GM12874 (cell line): ENCODE results near the gene HES4.

Source experiments
- CTCF ChIP-seq: IDR thresholded peaks from 2 replicates; pipeline ENCODE4 v1.5.1; 2011; ENCODE audit warnings: low read depth, mild to moderate bottlenecking, control low read depth, low read length, moderate library complexity; ENCODE audit not compliant: insufficient read depth

Gene HES4

DNA sequence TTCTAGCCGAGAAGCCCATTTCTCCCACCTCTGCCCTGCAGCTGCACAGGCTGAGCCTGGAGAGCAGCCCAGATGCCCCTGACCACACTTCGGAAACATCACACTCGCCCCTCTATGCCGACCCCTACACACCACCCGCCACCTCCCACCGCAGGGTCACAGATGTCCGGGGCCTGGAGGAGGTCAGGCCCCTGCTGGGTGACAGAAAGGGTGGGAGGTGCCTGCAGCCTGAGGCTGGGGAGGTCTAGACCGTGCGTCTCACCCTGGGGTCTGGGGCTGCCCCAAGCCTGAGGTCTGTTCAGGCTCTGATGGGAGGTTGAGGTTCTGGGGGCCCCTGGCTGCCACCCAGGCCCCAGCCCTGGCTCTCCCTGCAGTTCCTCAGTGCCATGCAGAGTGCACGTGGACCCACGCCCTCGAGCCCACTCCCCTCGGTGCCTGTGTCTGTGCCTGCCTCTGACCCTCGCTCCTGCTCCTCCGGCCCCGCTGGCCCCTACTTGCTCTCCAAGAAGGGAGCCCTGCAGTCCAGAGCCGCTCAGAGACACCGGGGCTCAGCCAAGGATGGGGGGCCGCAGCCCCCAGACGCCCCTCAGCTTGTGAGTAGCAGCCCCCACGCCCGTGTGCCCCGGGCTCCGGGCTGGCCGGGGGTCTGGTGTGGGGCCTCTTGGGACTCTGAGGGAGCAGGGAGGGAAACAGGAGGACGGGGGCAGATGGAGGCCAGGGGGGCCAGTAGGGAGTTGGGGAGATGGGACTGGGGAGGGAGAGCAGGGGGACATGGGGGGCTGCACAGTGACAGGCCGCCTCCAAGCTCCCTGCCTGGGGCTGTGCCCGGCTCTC is 26.2 kb downstream of the HES4 start:
- TF ChIP-seq CTCF: no peak

- no peak for TF ChIP-seq CTCF
Observed at GRCh38 chr1:972726-973458, 27.0 kb downstream of the HES4 start.

DNA sequence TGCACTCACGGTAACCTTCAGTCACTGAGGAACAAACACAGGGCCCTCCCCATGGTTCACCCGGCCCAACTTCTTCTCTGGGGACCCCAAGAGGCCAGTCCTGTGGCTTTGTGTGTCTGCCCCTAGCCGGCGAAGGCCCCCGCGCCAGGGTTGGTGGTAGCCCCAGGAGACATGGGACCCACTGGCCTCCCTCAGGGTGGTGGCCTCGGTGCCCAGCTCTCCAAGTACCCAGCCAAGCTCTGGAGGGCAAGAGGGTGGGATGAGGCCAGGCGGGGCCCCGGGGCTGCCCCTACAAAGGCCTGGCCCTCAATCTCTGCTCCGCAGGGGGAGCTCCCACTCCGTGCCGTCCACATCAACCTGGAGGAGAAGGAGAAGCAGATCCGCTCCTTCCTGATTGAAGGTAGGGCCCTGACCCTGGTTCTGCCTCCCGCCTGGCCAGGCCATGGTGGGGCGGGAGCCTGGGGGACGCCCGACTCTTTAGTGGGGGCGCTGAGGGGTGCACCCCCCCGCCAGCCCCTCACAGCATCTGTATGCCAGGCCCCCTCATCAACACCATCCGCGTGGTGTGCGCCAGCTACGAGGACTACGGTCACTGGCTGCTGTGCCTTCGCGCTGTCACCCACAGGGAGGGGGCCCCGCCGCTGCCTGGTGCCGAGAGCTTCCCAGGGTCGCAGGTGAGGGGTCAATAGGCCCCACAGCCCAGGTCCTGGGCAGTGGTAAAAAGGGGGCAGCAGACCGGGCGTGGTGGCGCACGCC is 28.0 kb downstream of the HES4 start:
- no peak for TF ChIP-seq CTCF

- TF ChIP-seq CTCF: no peak
Observed at GRCh38 chr1:970973-971730, 28.7 kb downstream of the HES4 start.

DNA sequence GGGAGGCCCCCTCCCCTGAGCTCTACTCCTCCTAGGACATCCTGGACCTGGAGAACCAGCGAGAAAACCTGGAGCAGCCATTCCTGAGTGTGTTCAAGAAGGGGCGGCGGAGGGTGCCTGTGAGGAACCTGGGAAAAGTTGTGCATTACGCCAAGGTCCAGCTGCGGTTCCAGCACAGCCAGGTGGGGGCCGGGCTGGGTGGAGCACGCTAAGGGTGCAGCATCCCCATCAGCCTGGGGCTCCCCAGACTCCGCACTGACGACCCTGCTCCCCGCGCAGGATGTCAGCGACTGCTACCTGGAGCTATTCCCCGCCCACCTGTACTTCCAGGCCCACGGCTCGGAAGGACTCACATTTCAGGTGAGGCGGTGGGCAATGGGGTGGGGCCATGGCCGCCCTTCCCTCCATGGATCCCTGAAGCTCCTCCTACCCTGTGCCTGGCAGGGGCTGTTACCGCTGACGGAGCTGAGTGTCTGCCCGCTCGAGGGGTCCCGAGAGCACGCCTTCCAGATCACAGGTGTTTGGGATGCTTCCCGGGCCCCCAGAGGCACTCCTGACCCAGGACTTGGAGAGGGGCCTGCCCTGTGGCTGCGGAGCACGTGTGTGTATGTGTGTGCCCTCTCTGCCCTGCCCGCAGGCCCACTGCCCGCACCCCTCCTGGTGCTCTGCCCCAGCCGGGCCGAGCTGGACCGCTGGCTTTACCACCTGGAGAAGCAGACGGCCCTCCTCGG is 29.5 kb downstream of the HES4 start:
- TF ChIP-seq CTCF: no peak

- TF ChIP-seq CTCF: no peak
Observed at GRCh38 chr1:969260-969855, 30.5 kb downstream of the HES4 start.
